Mucosa of gallbladder (tissue), 1 donor: ENCODE data around the gene TMEM242. TPM values are rescaled to one million over a fixed set of nuclear protein-coding genes. Genes with fewer than 3 reads are reported as not detected.

ENCODE experiments used
- DNase-seq: peaks from one replicate; pipeline ENCODE4 v3.0.0-alpha.2; 2020; ENCODE audit warnings: low spot score
- total RNA-seq: library from RNA; stranded (reverse); gene quantifications from one replicate; pipeline ENCODE4 v1.2.1, GENCODE V29; 2021
- donor health status: DM: no; HTN: no; CAD: no.

TMEM242 gene
- total RNA-seq, 1 donor from 2014 or later: 13.1 TPM

DNA sequence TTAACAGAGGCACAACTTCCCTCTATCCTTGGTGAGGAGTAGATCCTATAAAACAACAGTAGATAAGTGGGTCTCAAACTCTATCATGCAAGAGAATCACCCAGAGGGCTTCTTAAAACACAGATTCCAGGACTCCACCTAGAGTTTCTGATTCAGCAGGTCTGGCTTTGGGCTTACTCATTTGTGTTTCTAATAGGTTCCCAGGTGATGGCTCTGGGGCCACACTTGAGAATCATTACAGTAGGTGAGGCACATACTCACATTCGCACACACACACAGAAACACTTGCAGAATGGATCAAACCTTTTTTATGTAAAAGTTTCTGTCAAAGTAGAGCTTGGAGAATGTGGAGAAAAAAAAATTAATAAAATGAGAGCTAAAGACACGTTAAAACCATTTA is 52.4 kb downstream of the TMEM242 start:
- DNase-seq: no peak

DNA sequence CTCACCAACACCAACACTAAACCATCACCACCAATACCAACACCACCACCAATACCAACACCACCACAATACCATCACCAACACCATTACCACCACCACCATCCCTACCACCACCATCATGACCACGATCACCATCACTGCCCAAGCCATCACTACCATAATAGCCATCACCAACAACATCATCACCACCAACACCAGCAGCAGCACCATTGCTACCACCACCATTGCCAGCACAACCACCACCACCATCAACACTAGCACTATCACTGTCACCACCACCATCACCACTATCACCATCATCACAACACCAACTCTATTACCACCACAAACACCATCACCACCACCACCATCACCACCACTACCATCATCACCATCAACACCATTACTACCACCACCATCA is 53.0 kb downstream of the TMEM242 start:
- DNase-seq: no peak

DNA sequence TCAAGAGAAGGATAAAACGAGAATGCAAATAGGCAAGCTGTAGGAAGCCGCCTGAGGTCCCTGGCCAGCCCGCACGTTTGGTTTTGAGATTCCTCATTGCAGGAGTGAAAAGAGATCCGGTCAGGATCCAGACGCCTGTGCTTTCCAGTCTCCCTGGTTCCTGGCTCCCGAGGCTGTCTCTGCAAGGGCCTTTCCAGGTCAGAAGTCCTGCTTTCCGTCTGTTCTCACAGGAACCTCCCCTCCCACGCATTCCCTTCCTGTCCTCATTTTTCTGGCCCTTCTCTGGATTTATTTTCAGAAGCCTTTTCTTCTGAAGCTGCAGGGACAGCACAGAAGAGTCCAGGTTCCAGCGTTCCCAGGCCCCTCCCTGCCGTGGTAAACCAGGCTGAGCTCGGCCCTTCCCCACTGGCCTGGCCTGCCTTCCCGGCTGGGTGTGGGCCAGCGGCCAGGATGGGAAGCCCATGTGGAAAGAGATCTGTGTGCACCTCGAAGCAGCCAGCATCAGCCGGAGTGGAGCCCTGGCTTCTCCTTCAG is 54.0 kb downstream of the TMEM242 start:
- DNase-seq: peak; percentile 65

DNA sequence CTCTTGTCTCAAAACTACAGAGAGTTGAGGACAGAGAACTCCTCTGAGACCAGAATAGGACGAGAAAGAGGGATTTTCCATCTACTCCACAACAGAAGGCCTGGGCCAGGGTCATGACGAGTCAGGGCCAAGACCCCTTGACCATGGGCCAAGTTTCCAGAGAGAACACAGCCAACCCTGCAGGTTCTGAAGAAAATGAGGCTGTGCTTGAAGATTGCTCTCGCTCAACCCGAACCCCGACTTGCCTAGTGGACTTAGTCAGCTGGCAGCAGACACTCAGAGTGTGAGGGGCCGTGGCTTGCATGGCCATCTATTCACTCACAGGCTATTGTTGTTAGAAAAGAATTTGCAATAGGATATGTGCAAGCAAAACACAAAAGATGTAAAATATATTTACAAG is 54.5 kb downstream of the TMEM242 start:
- DNase-seq: no peak

DNA sequence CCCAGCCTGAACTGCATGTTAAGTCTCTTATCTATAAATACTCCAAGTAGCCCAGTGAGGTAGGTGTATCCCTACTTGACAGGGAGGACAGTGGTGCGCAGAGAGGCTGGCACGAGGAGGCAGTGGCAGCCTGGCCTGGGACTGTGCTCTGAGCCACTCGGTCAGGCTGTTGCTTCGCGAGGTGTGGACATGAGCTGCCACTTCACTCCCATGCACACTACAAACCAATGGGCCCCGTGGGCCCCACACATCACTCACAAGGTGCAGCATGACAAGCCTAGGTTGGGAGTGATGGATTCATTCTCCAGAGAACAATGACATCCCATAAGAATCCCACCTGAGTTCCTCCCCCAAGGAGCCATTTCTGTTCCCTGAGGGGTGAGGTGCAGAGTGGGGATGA is 54.9 kb downstream of the TMEM242 start:
- no peak for DNase-seq

DNA sequence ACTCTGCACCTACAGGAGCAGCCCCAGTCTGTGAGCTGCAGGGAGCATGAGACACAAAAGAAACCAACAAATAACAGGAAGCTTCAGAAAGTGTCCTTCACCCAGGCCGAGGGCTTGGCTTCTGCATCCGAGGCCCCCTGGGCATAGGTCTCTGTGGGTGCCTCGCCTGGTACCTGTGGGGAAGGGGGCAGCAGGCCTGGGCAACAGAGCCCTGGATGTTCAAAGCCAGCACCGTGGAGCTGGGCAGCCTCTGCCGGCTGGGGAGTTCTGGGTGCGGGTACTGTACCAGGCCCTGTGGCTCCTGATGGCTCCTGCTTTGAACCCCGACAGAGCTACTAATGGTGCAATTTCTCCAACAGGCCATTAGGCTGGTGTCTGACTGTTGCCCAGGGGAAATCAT is 55.7 kb downstream of the TMEM242 start:
- DNase-seq: no peak

DNA sequence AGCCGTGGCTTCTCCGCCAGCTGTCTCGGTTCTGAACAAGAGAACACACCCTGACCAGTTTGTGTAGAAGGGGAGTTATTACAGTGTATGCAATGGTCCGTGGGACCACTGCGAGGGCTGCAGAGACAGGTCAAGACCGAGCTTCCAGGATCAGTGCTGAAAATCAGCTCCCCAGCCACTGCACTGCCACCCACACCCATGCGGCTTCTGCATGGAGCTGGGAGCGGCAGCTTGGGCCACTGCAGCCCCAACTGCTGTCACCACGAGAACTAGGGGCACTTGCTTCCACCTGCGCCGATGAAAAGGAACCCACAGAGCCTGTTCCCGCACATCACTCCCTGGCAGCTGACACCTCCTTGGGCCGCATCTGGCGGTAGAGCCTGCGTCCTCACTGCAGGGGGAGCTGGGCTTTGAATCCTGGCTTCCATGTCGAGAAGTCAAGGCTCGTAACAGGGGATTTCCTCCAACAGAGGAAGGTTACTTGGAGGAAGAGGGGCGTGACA is 56.2 kb downstream of the TMEM242 start:
- DNase-seq: no peak

DNA sequence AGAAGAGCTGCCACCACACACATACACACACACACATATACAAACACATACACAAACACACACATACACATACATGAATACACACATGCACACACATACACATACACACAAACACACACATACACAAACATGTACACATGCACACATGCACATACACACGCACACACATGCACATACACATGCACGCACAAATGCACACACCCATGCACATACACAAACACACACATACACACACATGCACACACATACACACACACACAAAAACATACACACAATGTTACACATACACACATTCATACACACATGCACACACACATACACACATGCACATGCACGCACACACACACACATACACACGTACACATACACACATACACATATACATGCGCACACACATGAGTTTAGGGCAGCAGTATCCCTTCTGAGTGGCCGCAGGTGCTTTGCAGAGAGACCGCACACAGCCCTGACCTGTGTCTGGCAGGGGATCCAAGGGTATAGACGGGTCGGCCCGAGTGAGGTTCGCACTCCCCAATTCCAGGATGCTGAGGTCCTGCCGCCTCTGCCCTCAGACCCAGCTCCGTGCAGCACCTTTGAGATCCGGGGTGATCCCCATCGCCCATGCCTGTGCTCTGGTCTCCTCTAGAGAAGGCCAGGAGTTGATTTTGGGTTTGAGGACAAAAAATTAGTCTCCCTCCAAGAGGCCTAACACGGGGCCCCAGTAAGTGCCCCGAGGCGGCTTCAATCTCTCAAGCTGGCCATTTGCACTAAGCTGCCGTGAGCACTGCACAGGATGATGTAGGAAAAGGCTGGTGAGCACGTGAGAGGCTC is 56.8 kb downstream of the TMEM242 start:
- no peak for DNase-seq

DNA sequence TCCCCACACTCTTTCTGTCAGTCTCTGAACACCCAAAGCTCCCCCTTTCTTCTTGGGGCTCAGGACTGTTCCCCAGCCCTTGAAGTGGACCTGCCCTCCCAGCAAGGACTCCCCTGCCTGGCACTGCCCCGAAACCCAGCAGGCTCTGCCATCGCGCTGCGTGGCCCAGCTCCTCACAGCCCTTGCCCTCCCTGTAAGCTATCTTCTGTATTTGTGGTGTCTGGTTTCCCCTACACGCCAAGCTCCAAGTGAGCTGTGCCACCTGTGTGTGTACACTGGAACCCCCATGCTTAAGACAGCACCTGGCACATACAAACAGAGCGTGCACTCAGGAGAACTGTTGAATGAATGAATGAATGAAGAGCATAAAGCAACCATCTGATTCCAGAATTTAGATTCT is 57.7 kb downstream of the TMEM242 start:
- DNase-seq: no peak

DNA sequence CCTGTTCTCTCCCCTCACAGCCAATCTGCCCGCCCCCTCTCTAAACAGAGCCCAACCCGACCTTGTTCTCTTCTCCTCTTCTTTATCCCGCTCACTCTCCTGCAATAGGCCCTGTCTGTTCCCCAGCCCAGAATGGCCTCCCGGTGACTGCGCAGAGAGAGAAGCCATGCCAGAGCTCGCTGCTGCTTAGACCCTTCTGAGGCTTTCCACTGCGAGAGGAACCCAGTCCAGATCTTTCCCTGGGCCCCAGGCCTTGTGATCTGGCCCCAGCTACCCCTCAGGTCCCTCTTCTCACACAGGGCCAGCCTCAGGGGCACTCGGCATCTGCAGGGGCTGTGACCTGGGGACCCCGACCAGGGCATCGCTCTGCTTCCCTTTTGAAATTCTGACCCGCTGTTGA is 58.1 kb downstream of the TMEM242 start:
- no peak for DNase-seq

DNA sequence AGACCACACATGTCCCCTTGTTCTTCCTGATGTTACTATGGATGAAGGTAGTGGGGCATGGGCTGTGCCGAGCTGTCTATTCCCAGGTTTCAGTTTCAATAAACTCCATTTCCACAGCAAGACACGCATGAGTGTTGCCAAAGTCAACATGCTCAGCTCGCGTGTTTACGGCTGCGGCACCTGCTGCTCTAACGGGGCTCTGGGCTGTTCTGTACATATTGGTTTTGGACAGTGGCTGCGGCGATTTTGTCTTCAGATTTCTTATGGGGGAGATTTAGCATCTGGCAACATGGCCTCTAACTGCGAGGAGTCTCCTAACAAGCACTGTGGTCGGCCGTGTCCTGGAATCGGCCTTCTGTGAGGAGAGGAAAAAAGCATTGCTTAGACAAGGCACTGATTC is 58.6 kb downstream of the TMEM242 start:
- no peak for DNase-seq

DNA sequence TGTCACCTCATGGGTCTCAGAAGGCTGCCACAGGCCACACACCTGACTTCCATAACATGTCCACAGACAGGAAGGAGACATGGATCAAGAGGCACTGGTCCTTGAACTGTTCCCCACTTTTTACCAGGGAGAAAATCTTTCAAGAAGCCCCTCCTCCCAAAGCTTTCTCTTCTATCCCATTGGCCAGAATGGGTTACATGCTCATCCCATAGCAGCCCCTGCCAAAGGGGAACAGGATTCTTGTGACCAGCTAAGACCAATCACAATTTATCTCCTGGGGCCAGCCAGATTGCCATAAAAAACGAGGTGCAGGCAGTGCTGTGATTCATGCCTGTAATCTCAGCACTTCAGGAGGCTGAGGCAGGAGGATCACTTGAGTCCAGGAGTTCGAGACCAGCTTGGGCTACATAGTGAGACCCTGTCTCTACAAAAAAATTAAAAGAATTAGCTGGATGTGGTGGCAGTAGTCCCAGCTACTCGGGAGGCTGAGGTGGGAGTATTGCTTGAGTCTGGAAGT is 59.4 kb downstream of the TMEM242 start:
- no peak for DNase-seq

DNA sequence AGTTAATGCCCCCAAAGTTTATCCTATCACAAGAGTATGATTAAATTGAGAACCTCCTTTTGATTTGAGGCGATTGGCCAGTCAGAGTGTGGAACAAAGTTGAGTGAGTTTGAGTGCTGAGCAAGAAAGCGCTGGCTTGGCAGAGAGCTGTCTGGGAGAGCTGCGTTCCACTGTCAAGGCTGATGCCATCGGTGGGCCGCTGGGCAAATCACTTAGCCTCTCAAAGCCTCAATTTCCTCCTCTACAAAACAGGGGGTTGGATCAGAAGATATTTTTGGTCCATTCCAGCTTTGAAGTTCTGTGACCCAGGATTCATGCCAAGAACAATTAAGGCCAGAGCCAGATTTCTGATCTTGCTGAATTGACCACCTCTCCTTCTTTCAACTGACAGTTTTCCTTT is 60.2 kb downstream of the TMEM242 start:
- DNase-seq: no peak

DNA sequence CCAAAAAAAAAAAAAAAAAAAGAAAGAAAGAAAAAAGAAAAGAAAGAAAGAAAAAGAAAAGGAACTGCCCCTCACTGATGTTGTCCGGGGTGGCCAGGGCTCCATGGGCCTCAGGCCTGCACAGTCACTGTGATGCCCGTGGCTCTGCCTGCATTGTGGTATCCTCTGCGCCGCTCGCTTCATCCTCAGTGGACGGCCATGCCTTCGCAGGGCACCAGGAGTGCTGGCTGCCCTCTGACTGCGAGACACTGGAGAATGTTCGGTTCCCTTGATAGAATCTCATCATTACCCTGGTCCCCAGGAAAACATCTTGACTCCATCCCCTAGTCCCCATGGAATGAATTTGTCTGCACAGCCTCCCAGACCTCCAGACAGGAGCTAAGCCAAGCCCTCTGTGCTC is 61.7 kb downstream of the TMEM242 start:
- no peak for DNase-seq

DNA sequence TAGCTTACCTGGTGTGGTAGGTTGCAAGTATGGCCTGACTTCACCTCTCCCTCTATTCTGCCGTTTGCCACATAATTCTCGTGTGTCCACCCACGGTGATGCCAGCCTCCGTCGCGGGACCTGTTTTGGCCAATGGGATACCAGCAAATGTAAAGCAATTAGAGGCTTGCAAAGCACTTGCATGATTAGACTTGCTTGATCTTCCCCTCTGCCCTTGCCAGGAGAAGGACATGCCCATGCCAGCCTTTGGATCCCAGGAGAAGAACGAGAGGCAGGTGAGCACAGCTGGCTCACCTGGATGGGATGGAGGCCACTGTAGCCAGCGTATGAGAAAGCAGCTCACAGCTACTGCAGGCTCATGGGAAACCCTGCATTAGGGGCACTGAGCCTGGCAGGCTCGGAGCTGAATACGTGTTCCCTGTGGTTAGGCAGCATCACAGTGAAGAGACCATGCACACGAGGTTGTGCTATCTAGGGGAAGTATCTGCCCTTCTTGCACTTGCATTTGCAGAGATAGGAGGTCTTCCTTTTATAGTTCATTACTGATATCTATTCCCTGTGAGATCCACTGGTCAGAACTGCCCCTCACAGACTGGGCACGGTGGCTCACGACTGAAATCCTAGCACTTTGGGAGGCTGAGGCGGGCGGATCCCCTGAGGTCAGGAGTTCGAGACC is 62.4 kb downstream of the TMEM242 start:
- no peak for DNase-seq

DNA sequence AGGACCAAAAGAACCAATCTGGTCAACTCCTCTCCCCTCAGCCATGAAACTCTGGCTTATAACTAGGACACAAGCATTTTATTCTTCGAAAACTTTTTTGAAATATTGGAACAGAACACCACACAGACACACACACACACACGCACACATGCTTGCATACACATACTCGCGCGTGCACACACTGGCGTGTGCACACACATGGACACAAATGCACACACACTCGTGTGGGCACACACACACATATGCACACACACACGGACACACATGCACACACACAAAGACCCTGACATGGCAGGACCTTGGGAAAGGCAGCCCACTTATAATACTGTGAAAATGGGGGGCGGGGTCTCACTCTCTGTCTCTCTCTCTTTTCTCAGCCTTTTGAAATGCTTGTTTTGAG is 63.9 kb downstream of the TMEM242 start:
- no peak for DNase-seq

DNA sequence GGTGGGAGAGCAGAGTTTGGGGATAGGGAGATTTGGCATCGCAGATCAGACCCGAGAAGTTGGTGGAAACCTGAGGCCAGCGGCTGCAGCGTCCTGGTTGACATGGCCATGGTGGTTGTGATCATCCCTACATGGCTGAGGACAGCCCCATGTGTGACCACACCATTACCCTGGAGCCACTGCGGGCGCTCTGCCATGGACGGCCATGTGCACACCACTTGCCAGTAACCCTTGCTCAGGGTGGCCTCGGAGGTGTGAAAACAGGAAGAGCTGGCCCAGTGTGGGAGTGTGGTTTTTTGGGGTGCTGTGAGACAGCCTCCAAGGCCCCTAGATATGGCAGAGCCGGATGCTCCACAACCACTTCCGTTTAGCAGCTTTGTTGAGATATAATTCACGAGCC is 64.4 kb downstream of the TMEM242 start:
- no peak for DNase-seq

DNA sequence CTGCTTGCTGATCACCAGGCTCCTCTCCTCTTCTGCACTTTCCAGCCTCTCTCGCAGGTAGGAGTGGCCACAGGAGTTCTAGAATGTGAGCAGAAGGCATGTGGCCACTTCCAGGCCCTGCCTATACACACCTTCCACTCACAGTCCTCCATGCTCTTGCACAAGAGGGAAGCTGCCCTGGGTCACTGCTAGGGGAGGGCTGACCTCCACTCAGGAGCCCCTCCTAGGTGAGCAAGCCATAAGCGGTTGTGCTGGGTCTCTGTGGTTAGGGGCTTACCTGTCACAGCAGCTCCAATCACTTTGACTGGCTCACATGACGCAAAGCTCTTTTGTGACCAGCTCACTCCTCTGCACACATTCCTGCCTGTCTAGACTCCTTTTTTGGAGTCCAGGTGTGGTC is 68.2 kb downstream of the TMEM242 start:
- DNase-seq: no peak

DNA sequence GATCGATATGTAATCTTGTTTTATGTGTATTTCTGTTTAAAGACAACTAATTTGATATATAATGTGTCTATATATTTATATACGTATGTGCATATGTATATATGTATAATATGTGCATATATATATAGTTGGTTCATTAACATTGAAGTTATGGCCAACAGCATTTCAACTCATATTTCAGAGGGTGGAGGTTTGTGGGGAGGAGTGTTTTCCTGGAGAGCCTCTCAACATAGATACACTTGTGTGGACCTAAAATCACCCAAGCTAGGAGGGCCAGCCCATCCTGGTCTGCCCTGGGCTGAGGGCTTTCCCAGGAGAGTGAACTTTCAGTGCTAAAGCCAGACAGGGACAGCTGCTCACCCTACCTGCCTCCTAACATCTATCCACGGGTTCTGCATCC is 68.8 kb downstream of the TMEM242 start:
- no peak for DNase-seq

DNA sequence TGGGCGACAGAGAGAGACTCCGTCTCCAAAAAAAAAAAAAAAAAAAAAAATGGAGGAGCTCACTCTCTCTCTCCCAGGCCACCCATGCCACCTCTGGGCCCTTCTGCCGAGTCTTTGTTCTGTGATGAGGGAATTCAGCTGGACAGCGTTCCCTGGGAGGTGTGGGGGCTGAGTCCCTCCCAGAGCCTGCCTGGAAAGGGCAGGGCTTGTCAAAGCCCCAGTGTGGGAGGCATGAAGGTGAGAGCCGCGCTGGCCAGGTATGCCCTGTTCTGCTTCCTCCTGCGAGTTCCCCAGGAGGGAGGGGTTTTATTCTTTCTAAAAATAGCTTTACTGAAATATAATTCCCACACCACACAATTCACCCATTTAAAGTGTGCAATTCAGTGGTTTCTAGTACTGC is 69.6 kb downstream of the TMEM242 start:
- DNase-seq: peak; percentile 41

DNA sequence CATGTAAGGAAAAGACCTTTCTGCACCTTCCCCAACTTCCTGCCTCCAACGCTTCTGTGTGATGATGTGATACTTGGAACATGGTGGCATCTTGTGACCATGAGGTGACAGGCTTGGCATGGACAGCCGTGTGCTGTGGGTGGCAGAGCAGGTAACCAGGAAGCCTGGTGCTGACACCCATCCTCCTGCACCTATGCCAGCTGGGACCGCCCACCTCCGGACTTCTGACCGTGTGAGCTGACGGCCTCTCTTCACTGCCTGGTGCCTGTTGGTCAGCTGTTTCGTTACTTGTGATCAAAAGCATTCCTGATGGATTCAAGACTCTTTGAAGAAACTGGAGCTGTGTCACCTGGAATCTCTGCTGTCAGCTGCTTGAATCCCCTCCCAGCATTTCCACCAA is 70.3 kb downstream of the TMEM242 start:
- DNase-seq: peak; percentile 87

DNA sequence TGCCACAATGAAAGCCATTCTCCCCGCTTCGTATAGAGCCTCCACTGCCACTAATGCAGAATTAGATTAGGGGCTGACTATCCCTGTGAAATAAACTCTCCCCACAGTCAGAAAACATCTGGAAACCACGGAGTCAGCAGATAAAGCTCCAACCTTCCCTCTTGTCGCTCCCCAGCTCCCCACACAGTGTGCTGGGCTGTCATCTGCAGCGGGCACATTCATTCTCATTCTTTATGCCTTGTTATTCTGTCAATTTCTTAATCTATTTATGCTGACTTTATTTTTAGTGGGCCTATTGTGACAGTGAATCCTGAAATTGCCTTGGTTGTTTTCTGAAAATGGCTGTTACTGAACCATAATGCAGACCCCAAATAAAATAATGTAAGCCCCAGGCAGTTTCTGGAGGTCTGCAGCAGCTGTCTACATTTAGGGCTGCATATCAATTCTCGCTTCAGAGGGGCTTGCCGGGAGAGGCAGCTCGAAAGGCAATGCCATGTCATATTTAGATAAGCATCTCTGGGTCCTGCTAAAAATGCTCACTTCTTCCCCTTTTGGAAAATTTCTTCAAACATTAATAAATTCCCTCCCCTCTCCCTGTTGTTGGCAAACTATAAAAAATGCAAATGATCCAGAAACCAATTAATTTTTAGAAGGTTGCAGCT is 71.6 kb downstream of the TMEM242 start:
- no peak for DNase-seq
